Measurements from ENCODE around the gene ZNF324.
"Not testable (repeated sequence)": the region's sequence is repeated elsewhere in the genome, so short reads cannot be mapped to it uniquely, and the experiment has no call there.

Gene ZNF324

DNA sequence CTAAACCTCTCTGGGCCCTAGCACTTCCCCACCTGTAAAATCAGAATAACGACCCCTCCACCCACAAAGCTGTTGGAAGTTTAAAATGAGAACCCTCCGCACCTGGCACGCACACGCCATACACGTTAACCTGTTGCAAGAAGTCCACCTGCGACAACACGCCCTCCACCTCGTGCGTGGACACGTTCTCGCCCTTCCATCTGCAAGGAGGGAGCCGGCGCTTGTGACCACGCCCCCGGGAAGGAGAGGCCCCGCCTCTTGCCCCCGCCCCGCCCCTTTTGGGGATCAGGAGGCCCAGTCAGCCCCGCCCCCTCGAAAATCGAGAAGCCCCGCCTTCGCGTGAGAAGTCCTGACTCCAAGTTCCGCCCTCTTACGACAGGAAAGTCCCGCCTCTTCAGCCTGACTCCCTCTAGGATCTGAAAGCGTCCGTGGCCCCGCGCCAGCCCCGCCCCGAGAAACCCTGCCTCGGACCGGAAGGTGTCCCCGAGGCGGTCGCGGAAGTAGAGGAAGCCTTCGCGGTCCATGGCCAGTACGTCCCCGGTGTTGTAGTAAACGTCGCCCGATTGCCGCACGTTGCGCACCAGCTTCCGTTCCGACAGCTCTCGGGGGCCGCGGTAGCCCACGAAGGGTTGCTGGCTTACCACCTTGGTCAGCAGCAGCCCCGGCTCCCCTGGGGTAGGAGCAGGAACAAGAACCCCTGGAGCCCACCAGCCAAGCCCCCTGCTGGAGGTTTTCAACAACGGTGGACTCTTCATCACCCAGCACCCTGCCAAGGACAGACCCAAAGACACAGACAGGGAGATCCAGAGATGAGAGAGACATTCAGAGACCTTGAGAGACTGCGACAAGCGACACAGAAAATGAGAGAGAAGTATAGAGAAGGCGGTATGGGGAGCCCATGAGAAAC, 32.4 kb downstream of the ZNF324 start:
- peak overlapping the region; percentile 35 for H3K27ac ChIP-seq
- H3K4me2 ChIP-seq = peak overlapping the region; percentile 96
- TF ChIP-seq, protein P1, sequence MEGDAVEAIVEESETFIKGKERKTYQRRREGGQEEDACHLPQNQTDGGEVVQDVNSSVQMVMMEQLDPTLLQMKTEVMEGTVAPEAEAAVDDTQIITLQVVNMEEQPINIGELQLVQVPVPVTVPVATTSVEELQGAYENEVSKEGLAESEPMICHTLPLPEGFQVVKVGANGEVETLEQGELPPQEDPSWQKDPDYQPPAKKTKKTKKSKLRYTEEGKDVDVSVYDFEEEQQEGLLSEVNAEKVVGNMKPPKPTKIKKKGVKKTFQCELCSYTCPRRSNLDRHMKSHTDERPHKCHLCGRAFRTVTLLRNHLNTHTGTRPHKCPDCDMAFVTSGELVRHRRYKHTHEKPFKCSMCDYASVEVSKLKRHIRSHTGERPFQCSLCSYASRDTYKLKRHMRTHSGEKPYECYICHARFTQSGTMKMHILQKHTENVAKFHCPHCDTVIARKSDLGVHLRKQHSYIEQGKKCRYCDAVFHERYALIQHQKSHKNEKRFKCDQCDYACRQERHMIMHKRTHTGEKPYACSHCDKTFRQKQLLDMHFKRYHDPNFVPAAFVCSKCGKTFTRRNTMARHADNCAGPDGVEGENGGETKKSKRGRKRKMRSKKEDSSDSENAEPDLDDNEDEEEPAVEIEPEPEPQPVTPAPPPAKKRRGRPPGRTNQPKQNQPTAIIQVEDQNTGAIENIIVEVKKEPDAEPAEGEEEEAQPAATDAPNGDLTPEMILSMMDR (conservative IDR thresholded peaks at IDR 0.05; ENCODE audit: low read depth, low read length) = peak; percentile 29; the same call in 1 of the 2 replicates
- no peaks in the 10 kb centered on the region for H3K36me3 ChIP-seq (ENCODE audit: insufficient read depth)
- H3K9ac ChIP-seq = peak overlapping the region; percentile 76
- H3K79me2 ChIP-seq (ENCODE audit: insufficient read depth, low read depth) = peaks cover 16% of the 10 kb centered on the region; the same call in 1 of the 2 replicates
- no peaks in the 10 kb centered on the region for H4K20me1 ChIP-seq (ENCODE audit: insufficient read depth)
- H3K27me3 ChIP-seq (ENCODE audit: insufficient read depth, low read depth) = no peaks in the 10 kb centered on the region
- H3K4me1 ChIP-seq (ENCODE audit: low read depth, poor library complexity, severe bottlenecking) = peaks cover 10% of the 10 kb centered on the region
- no peak overlapping the region for H3K4me3 ChIP-seq (IDR thresholded peaks at IDR 0.05; ENCODE audit: insufficient read depth, low read depth, low read length)
- peak overlapping the region; percentile 97 for H2AFZ ChIP-seq (ENCODE audit: low read depth)

DNA sequence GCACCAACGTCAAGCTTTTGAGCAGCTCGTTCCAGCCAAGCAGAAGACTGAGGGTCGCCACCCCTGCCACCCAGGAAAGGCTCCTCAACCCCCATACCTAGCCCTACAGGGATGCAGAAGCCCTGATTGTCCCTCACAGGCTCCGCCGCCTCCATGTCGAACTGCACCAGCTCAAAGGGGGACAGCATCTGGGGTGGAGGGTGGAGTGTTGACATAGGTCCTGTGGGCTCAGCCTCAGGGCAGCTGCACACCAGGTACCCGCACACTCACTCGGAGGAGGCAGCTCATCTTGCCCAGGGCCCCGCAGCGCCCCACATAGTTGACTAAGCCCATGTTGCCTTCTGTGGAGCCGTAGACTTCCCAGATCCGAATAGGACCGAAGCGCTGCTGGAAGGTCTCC, 33.4 kb downstream of the ZNF324 start:
- peaks cover 10% of the 10 kb centered on the region for H3K4me1 ChIP-seq (ENCODE audit: low read depth, poor library complexity, severe bottlenecking)
- H3K4me2 ChIP-seq = no peak overlapping the region
- no peak overlapping the region for H2AFZ ChIP-seq (ENCODE audit: low read depth)
- 0 out of 2 replicates have a peak, but pooled peaks cover 16% of the 10 kb centered on the region for H3K79me2 ChIP-seq (ENCODE audit: insufficient read depth, low read depth)
- no peak overlapping the region for H3K27ac ChIP-seq
- TF ChIP-seq, protein P1 (conservative IDR thresholded peaks at IDR 0.05; ENCODE audit: low read depth, low read length) = no peak
- no peaks in the 10 kb centered on the region for H4K20me1 ChIP-seq (ENCODE audit: insufficient read depth)
- no peak overlapping the region for H3K9ac ChIP-seq
- no peaks in the 10 kb centered on the region for H3K27me3 ChIP-seq (ENCODE audit: insufficient read depth, low read depth)
- no peak overlapping the region for H3K4me3 ChIP-seq (IDR thresholded peaks at IDR 0.05; ENCODE audit: insufficient read depth, low read depth, low read length)
- no peaks in the 10 kb centered on the region for H3K36me3 ChIP-seq (ENCODE audit: insufficient read depth)

- not testable (repeated sequence) for H3K36me3 ChIP-seq (ENCODE audit: insufficient read depth); H4K20me1 ChIP-seq (ENCODE audit: insufficient read depth); H3K79me2 ChIP-seq (ENCODE audit: insufficient read depth, low read depth); H3K27ac ChIP-seq; H3K4me2 ChIP-seq; H3K9ac ChIP-seq; H3K4me1 ChIP-seq (ENCODE audit: low read depth, poor library complexity, severe bottlenecking); H2AFZ ChIP-seq (ENCODE audit: low read depth); H3K4me3 ChIP-seq (IDR thresholded peaks at IDR 0.05; ENCODE audit: insufficient read depth, low read depth, low read length); H3K27me3 ChIP-seq (ENCODE audit: insufficient read depth, low read depth)
These were observed 40.8 kb downstream of the ZNF324 start for GRCh38 chr19:58507602-58508223.

DNA sequence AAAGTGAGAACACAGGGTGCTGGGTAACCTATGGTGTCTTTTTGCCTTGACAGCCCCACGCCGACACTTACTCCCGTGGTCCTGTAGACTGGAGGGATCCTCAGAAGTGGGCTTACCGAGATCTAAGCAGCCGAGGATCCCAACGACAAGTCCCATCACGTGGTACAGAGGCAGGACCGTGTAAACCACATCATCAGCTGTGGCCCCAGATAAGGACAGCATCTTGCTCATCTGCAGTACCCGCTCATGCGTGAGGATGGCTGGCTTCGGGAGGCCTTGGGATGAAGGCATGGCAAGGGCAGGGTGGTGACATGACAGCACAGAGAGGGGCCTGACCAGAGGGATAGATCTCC, 42.8 kb downstream of the ZNF324 start:
- no peaks in the 10 kb centered on the region for H3K36me3 ChIP-seq (ENCODE audit: insufficient read depth)
- H3K4me2 ChIP-seq = no peak overlapping the region
- TF ChIP-seq, protein P1 (conservative IDR thresholded peaks at IDR 0.05; ENCODE audit: low read depth, low read length) = no peak
- peaks cover 8% of the 10 kb centered on the region for H3K4me1 ChIP-seq (ENCODE audit: low read depth, poor library complexity, severe bottlenecking)
- no peak overlapping the region for H3K9ac ChIP-seq
- H3K27ac ChIP-seq = no peak overlapping the region
- H3K4me3 ChIP-seq (IDR thresholded peaks at IDR 0.05; ENCODE audit: insufficient read depth, low read depth, low read length) = no peak overlapping the region
- no peaks in the 10 kb centered on the region for H4K20me1 ChIP-seq (ENCODE audit: insufficient read depth)
- H3K27me3 ChIP-seq (ENCODE audit: insufficient read depth, low read depth) = no peaks in the 10 kb centered on the region
- H2AFZ ChIP-seq (ENCODE audit: low read depth) = no peak overlapping the region
- H3K79me2 ChIP-seq (ENCODE audit: insufficient read depth, low read depth) = peaks cover 4% of the 10 kb centered on the region

Data from KMS-11 (cell line).